GM12878 (cell line): ENCODE results near the gene ZNF385A. TPM values are rescaled to one million over a fixed set of nuclear protein-coding genes. Genes with fewer than 3 reads are reported as not detected.

ENCODE experiments used
- ATAC-seq: fragments of 200-7000 bp; cut with Tn5 transposase; 3 replicates; pipeline ENCODE4 v1.9.1; 2020; ENCODE audit warnings: mild to moderate bottlenecking, moderate library complexity
- BruUV-seq: library from RNA; stranded (reverse); fragments of 400-500 nt; replicated peaks from 2 replicates; lab custom pipeline; 2021; lab: Mats Ljungman, UMichigan
- CTCF ChIA-PET: fragments of 300-600 bp; sonication (Branson Sonifier 250); formaldehyde crosslinking; extraction: SDS; loops from one replicate; lab custom pipeline; 2021; ENCODE audit warnings: inconsistent platforms; lab: Yijun Ruan, JAX
- POLR2A ChIA-PET: fragments of 350-600 bp; formaldehyde crosslinking; extraction: SDS; loops from one replicate; lab custom pipeline; 2021; ENCODE audit warnings: inconsistent platforms; lab: Charles Lee
- RAD21 ChIA-PET: fragments of 300-600 bp; sonication (Branson Sonifier 250); formaldehyde crosslinking; loops from one replicate; lab custom pipeline; 2023; ENCODE audit warnings: antibody characterized with exemption; ENCODE audit not compliant: unreplicated experiment; lab: Charles Lee
- SMC1A ChIA-PET: fragments of 300-600 bp; sonication (Branson Sonifier 250); formaldehyde crosslinking; loops from one replicate; lab custom pipeline; 2023; ENCODE audit not compliant: unreplicated experiment, uncharacterized antibody; lab: Charles Lee
- DNase-seq: peaks from one replicate; pipeline ENCODE4 v3.0.0-alpha.2; 2011; ENCODE audit warnings: low read depth, low spot score
- FAIRE-seq: peaks from 3 replicates; lab custom pipeline; 2011; peaks lifted over from hg19 to GRCh38; lab: Jason Lieb, UNC
- H2AFZ ChIP-seq: 2 replicates; pipeline ENCODE4 v1.6.0; 2011; ENCODE audit warnings: low read depth, low read length, control low read depth; ENCODE audit not compliant: control insufficient read depth
- H3K27ac ChIP-seq: 2 replicates; pipeline ENCODE4 v1.5.1; 2011; ENCODE audit warnings: control low read depth; ENCODE audit not compliant: control insufficient read depth, insufficient read depth
- H3K27me3 ChIP-seq, 2 experiments: replicated peaks in 1 of 2; 2 replicates each; pipeline versions ENCODE4 v1.6.0 to v1.6.1; 2011; ENCODE audit warnings: low read length in 1 of 2; ENCODE audit not compliant: control insufficient read depth in 2 of 2, insufficient read depth in 2 of 2
- H3K36me3 ChIP-seq, 2 experiments: 2 replicates each; pipeline ENCODE4 v1.5.1; 2011; ENCODE audit warnings: low read length in 1 of 2; ENCODE audit not compliant: control insufficient read depth in 2 of 2, insufficient read depth in 2 of 2
- H3K4me1 ChIP-seq: 2 replicates; pipeline ENCODE4 v1.6.1; 2011; ENCODE audit warnings: mild to moderate bottlenecking, low read length, moderate library complexity, mixed read lengths; ENCODE audit not compliant: control insufficient read depth, insufficient read depth
- H3K4me2 ChIP-seq: 2 replicates; pipeline ENCODE4 v1.6.0; 2011; ENCODE audit warnings: control low read depth; ENCODE audit not compliant: control insufficient read depth, insufficient read depth
- H3K4me3 ChIP-seq: fragments of 200-600 bp; sonication (generic); 2 replicates; pipeline ENCODE4 v1.5.1; 2016
- H3K79me2 ChIP-seq: 2 replicates; pipeline ENCODE4 v1.6.0; 2011; ENCODE audit warnings: low read length; ENCODE audit not compliant: control insufficient read depth, insufficient read depth
- H3K9ac ChIP-seq: 2 replicates; pipeline ENCODE4 v1.8.0; 2011; ENCODE audit warnings: low read length, control low read depth, mixed read lengths; ENCODE audit not compliant: control insufficient read depth, insufficient read depth
- H3K9me3 ChIP-seq: replicated peaks from 3 replicates; pipeline ENCODE4 v1.5.1; 2011; ENCODE audit warnings: mild to moderate bottlenecking, low read length; ENCODE audit not compliant: control insufficient read depth, insufficient read depth
- H4K20me1 ChIP-seq: 2 replicates; pipeline ENCODE4 v1.6.0; 2011; ENCODE audit not compliant: control insufficient read depth, insufficient read depth
- BCL11A ChIP-seq: IDR thresholded peaks from 2 replicates; pipeline ENCODE4 v1.6.1; 2011; ENCODE audit warnings: low read depth, low read length
- E2F4 ChIP-seq: IDR thresholded peaks from 2 replicates; pipeline ENCODE4 v1.6.1; 2012; ENCODE audit warnings: low read depth, low read length, improper control_type of control experiment
- EGR1 ChIP-seq, 2 experiments: IDR thresholded peaks; 1 replicate in 1 of 2; 2 replicates in 1 of 2; pipeline ENCODE4 v1.6.1; 2011 to 2012; ENCODE audit warnings: low read depth in 2 of 2, low read length in 2 of 2, borderline replicate concordance in 1 of 2, mild to moderate bottlenecking in 1 of 2, moderate library complexity in 1 of 2
- EP300 ChIP-seq, 2 experiments: fragments of 150-350 bp in 1 of 2; IDR thresholded peaks; 2 replicates each; pipeline ENCODE4 v1.6.1; 2011 to 2012; ENCODE audit warnings: low read depth in 2 of 2, low read length in 2 of 2, borderline replicate concordance in 1 of 2, improper control_type of control experiment in 1 of 2, inconsistent platforms in 1 of 2; ENCODE audit not compliant: control insufficient read depth in 1 of 2
- NR2C2 ChIP-seq: IDR thresholded peaks from 2 replicates; pipeline ENCODE4 v1.6.1; 2011; ENCODE audit warnings: borderline replicate concordance, low read depth; ENCODE audit not compliant: control insufficient read depth, insufficient read length
- SKIL ChIP-seq: fragments of 450-650 bp; IDR thresholded peaks from 2 replicates; pipeline ENCODE4 v1.6.1; 2017; ENCODE audit warnings: mild to moderate bottlenecking, low read depth, inconsistent platforms; ENCODE audit not compliant: poor library complexity, severe bottlenecking
- SRF ChIP-seq, 2 experiments: IDR thresholded peaks; 2 replicates each; pipeline ENCODE4 v1.6.1; 2011; ENCODE audit warnings: low read depth in 2 of 2, low read length in 2 of 2, mild to moderate bottlenecking in 1 of 2, moderate library complexity in 1 of 2
- WGBS: methylation state at CpG from one replicate; pipeline ENCODE4 v1.1.6; 2016; ENCODE audit warnings: low lambda C conversion rate; ENCODE audit not compliant: insufficient replicate concordance, insufficient coverage; ENCODE audit errors: missing lambda C conversion rate; 5-methylcytosine and 5-hydroxymethylcytosine counted together
- in situ Hi-C: fragments of 300-500 bp; cut with MboI; formaldehyde crosslinking; loops from 9 replicates; pipeline ENCODE4 v1.14.3; 2018; ENCODE audit warnings: mixed read lengths
- intact Hi-C: fragments of 100-400 bp; cut with micrococcal nuclease; formaldehyde crosslinking; loops from one replicate; pipeline ENCODE4 v1.14.2; 2022; ENCODE audit not compliant: unreplicated experiment
- polyA plus RNA-seq, 11 experiments: library from polyadenylated mRNA; depleted of rRNA in 4 of 11; unstranded in 6 of 11; stranded (reverse) in 5 of 11; fragments of >200 nt; fragmentation: Nextera tagmentation in 4 of 11; fragmentation: Illumina TruSeq in 1 of 11; extraction: Ambion mirVana in 4 of 11; extraction: Trizol in 1 of 11; gene quantifications; 1 replicate in 1 of 11; 2 replicates in 10 of 11; pipeline versions ENCODE4 v1.2.1 to v1.2.3, GENCODE V29; 2011 to 2016; ENCODE audit warnings: inconsistent platforms in 2 of 11, missing spikeins in 2 of 11, low read depth in 1 of 11
- total RNA-seq, 4 experiments: library from RNA; depleted of rRNA in 3 of 4; stranded (reverse); fragments of >200 nt in 3 of 4; fragmentation: Illumina TruSeq in 1 of 4; extraction: Trizol in 1 of 4; gene quantifications; 2 replicates each; pipeline versions ENCODE4 v1.2.1 to v1.2.3, GENCODE V29; 2013 to 2021

ZNF385A gene
- total and polyA plus RNA-seq, 10 of the 15 experiments (the other 5 are each of a cell fraction or from before 2014, with no cell fraction given), result 0.26 to 26.1 (median 4.9) TPM

- no peaks in the 10 kb centered on the region for H4K20me1 ChIP-seq
- peak overlapping the region; percentile 6; the same call in 1 of the 2 replicates for H3K27ac ChIP-seq
- H3K9me3 ChIP-seq, result no peaks in the 10 kb centered on the region
- no peaks in the 10 kb centered on the region for H3K27me3 ChIP-seq
- intact Hi-C loops, result no loop called here
- CTCF ChIA-PET, result interaction anchor here (0.7 to 5.1 kb wide), 8 partner anchors 7 to 106 kb away, joined by 3 to 80 read pairs (median 4); no protein-coding TSS in a partner anchor
- ATAC-seq (no peak), DNase-seq (no peak), FAIRE-seq (no peak)
- H3K36me3 ChIP-seq, result peaks cover 0 to 5% of the 10 kb centered on the region in 2 experiments; a peak in 1 of 4 replicates
- BruUV-seq, result no TSS peak
- WGBS, result 91% methylated on average over 6 of the region's 6 CpGs
- H3K4me3 ChIP-seq, result no peak overlapping the region
- H3K4me1 ChIP-seq, result no peaks in the 10 kb centered on the region; the same call in 1 of the 2 replicates
- H2AFZ ChIP-seq, result no peak overlapping the region
- in situ Hi-C loops, result no loop called here
- TF ChIP-seq SKIL (no peak), EGR1 (IDR thresholded peaks at IDR 0.05; ENCODE audit: borderline replicate concordance in 1 of 2, low read depth in 2 of 2, low read length in 2 of 2) (no peak), SRF (IDR thresholded peaks at IDR 0.05; ENCODE audit: low read depth in 2 of 2, low read length in 2 of 2) (no peak), E2F4 (no peak), NR2C2 (no peak), EP300 (IDR thresholded peaks at IDR 0.05; ENCODE audit: borderline replicate concordance in 1 of 2, control insufficient read depth in 1 of 2, low read depth in 2 of 2, low read length in 2 of 2) (no peak), BCL11A (no peak)
- TF ChIP-seq, all 136 proteins: peak for 0
- H3K79me2 ChIP-seq, result peaks cover 24% of the 10 kb centered on the region
- ChIA-PET SMC1A (interaction anchor here (0.8 to 1.6 kb wide), 2 partner anchors 9 to 32 kb away, joined by 3 to 5 read pairs; no protein-coding TSS in a partner anchor), POLR2A (interaction anchor here (0.5 to 1.5 kb wide), 4 partner anchors 13 to 152 kb away, joined by 3 to 4 read pairs (median 3); no protein-coding TSS in a partner anchor), RAD21 (interaction anchor here (0.8 to 1.1 kb wide), 2 partner anchors 30 to 40 kb away, joined by 4 to 5 read pairs; no protein-coding TSS in a partner anchor)
- H3K4me2 ChIP-seq, result no peak overlapping the region
- no peak overlapping the region for H3K9ac ChIP-seq
Observed at GRCh38 chr12:54328595-54329337, 55.8 kb downstream of the ZNF385A start.
